ENCODE results near the gene OXNAD1.

DNA sequence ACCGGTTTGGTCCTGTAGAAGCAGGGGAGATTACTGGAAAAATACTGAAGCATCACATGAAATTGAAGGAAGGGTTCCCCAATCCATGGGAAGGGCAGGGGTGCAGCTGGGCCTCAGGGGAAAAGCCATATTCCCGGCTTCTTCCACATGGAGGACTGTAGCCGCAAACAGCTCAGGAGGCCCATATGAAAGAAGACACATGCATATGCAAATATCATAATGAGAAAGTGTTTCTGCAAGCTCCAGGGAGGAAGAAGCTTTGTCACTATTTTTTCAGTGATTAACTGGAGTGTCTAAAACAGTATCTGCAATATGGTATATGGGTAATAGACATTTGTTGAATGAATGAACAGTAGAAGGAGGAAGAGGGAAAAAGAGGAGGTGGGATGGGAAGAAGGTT, 19.4 kb upstream of the OXNAD1 start:
- TF ChIP-seq, protein P1, sequence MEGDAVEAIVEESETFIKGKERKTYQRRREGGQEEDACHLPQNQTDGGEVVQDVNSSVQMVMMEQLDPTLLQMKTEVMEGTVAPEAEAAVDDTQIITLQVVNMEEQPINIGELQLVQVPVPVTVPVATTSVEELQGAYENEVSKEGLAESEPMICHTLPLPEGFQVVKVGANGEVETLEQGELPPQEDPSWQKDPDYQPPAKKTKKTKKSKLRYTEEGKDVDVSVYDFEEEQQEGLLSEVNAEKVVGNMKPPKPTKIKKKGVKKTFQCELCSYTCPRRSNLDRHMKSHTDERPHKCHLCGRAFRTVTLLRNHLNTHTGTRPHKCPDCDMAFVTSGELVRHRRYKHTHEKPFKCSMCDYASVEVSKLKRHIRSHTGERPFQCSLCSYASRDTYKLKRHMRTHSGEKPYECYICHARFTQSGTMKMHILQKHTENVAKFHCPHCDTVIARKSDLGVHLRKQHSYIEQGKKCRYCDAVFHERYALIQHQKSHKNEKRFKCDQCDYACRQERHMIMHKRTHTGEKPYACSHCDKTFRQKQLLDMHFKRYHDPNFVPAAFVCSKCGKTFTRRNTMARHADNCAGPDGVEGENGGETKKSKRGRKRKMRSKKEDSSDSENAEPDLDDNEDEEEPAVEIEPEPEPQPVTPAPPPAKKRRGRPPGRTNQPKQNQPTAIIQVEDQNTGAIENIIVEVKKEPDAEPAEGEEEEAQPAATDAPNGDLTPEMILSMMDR (IDR thresholded peaks at IDR 0.05): no peak
- no peak for TF ChIP-seq EZH2 (IDR thresholded peaks at IDR 0.05)
